Lower leg skin (tissue), 4 donors: Measurements from ENCODE around the gene DVL1. TPM values are rescaled to one million over a fixed set of nuclear protein-coding genes. Genes with fewer than 3 reads are reported as not detected.
"Not testable (repeated sequence)": the region's sequence is repeated elsewhere in the genome, so short reads cannot be mapped to it uniquely, and the experiment has no call there.

Source experiments
- DNase-seq, 2 donors: peaks; one replicate each; pipeline ENCODE4 v3.0.0-alpha.2; 2019; ENCODE audit warnings: low spot score in 2 of 2
- H3K4me3 ChIP-seq: fragments of 200-600 bp; sonication (generic); 2 replicates; pipeline ENCODE4 v1.5.1; 2017; ENCODE audit warnings: mild to moderate bottlenecking, low read depth; ENCODE audit not compliant: poor library complexity, severe bottlenecking
- POLR2A ChIP-seq, 2 donors: fragments of 450-650 bp; IDR thresholded peaks; one replicate each; pipeline ENCODE4 v1.6.1; 2016 to 2017; ENCODE audit warnings: antibody characterized with exemption in 2 of 2, mild to moderate bottlenecking in 1 of 2, moderate library complexity in 1 of 2
- WGBS, 2 donors: methylation state at CpG; one replicate each; pipeline ENCODE4 v1.1.5; 2018; 5-methylcytosine and 5-hydroxymethylcytosine counted together
- intact Hi-C: fragments of 100-400 bp; cut with DNase I; formaldehyde crosslinking; loops from one replicate; pipeline ENCODE4 v1.15.0; 2023; ENCODE audit warnings: low total_unique reads
- total RNA-seq, 4 donors: library from RNA; depleted of rRNA; stranded (reverse); fragments of >200 nt; gene quantifications; one replicate each; pipeline ENCODE4 v1.1.0, GENCODE V29; 2016
- TF ChIP-seq, protein P1 (sequence below), 3 donors: fragments of 450-650 bp; IDR thresholded peaks; one replicate each; pipeline ENCODE4 v1.5.1; 2016; ENCODE audit warnings: antibody characterized with exemption in 3 of 3, mild to moderate bottlenecking in 3 of 3, moderate library complexity in 2 of 3

The DVL1 gene
- total RNA-seq, 4 donors from 2014 or later = 92.0 to 163 (median 113) TPM

- intact Hi-C loops = no loop called here
- no peak for DNase-seq
- H3K4me3 ChIP-seq = no peak overlapping the region
- TF ChIP-seq, protein P1, sequence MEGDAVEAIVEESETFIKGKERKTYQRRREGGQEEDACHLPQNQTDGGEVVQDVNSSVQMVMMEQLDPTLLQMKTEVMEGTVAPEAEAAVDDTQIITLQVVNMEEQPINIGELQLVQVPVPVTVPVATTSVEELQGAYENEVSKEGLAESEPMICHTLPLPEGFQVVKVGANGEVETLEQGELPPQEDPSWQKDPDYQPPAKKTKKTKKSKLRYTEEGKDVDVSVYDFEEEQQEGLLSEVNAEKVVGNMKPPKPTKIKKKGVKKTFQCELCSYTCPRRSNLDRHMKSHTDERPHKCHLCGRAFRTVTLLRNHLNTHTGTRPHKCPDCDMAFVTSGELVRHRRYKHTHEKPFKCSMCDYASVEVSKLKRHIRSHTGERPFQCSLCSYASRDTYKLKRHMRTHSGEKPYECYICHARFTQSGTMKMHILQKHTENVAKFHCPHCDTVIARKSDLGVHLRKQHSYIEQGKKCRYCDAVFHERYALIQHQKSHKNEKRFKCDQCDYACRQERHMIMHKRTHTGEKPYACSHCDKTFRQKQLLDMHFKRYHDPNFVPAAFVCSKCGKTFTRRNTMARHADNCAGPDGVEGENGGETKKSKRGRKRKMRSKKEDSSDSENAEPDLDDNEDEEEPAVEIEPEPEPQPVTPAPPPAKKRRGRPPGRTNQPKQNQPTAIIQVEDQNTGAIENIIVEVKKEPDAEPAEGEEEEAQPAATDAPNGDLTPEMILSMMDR (IDR thresholded peaks at IDR 0.05) = no peak
- TF ChIP-seq POLR2A (IDR thresholded peaks at IDR 0.05) = no peak
- WGBS, 2 donors = 74 to 82% methylated on average over 12 to 13 of the region's 23 CpGs
These were observed 28.4 kb downstream of the DVL1 start for GRCh38 chr1:1320666-1321448.

DNA sequence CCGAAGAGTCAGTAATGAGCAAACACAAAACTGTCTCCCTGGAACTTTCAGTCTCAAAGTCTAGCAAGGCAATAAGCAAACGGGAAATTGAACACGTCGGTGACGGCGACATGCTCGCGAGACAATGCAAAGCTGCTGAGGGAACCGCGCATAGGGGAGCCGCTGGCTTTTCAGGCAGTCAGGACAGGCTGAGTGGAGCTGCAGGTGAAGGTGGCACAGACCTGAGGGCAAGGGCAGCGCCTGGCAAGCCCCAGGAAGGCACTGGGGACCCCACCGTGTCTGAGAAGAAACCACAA lies 29.6 kb downstream of the DVL1 start:
- WGBS, 2 donors = 90 to 91% methylated on average over 13 of the region's 13 CpGs
- no peak for TF ChIP-seq POLR2A (IDR thresholded peaks at IDR 0.05)
- TF ChIP-seq, protein P1 (IDR thresholded peaks at IDR 0.05) = no peak
- H3K4me3 ChIP-seq = no peak overlapping the region
- DNase-seq = no peak
- intact Hi-C loops = no loop called here

GRCh38 chr1:1318777-1319645 lies 30.2 kb downstream of the DVL1 start:
- no peak overlapping the region for H3K4me3 ChIP-seq
- 88 to 89% methylated on average over 26 to 30 of the region's 36 CpGs for WGBS, 2 donors
- intact Hi-C loops = no loop called here
- no peak for DNase-seq
- TF ChIP-seq POLR2A (IDR thresholded peaks at IDR 0.05) = no peak
- TF ChIP-seq, protein P1 (IDR thresholded peaks at IDR 0.05) = no peak

DNA sequence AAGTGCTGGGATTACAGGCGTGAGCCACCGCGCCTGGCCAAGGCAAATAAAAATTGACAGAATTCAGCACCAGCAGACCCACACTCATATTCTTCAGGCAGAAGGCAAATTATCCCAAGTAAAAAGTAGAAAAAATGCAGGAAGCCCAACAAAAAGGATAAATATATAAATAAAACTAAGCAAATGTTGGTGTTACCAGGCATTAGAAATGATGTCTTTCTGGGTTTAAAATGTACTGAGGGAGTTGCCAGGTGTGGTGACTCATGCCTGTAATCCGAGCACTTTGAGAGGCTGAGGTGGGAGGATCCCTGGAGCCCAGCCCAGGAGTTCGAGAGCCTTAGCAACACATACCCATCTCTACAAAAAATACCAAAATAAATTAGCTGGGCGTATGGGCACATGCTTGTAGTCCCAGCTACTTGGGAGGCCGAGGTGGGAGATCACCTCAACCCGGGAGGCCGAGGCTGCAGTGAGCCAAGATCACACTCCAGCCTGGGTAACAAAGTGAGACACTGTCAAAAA lies 31.0 kb downstream of the DVL1 start:
- intact Hi-C loops = no loop called here
- TF ChIP-seq, protein P1 (IDR thresholded peaks at IDR 0.05) = no peak
- TF ChIP-seq POLR2A (IDR thresholded peaks at IDR 0.05) = no peak
- peak; percentile 85 to 94 for DNase-seq
- 40 to 50% methylated on average over 9 of the region's 9 CpGs for WGBS, 2 donors
- H3K4me3 ChIP-seq = no peak overlapping the region

GRCh38 chr1:1317420-1317819 lies 31.8 kb downstream of the DVL1 start:
- WGBS, 2 donors = 82 to 89% methylated on average over 6 of the region's 6 CpGs
- intact Hi-C loops = no loop called here
- TF ChIP-seq, protein P1 (IDR thresholded peaks at IDR 0.05) = no peak
- TF ChIP-seq POLR2A (IDR thresholded peaks at IDR 0.05) = no peak
- no peak for DNase-seq
- H3K4me3 ChIP-seq = no peak overlapping the region

DNA sequence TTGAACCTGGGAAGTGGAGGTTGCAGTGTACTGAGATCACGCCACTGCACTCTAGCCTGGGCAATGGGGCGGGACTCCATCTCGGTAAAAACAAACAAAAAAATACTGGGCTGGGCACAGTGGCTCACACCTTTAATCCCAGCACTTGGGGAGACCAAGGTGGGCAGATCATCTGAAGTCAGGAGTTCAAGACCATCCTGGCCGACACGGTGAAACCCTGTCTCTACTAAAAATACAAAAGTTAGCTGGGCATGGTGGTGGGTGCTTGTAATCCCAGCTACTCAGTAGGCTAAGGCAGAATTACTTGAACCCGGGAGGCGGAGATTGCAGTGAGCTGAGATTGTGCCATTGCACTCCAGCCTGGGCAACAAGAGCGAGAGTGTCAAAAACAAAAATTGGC lies 33.0 kb downstream of the DVL1 start:
- DNase-seq, intact Hi-C loops: not testable (repeated sequence)

More for the DNA sequence above, 33.0 kb downstream of the DVL1 start:
- WGBS, 2 donors = 86 to 89% methylated on average over 8 of the region's 8 CpGs
- H3K4me3 ChIP-seq = not testable (repeated sequence)
